SKM-1 treated with dmso at 0.1 percent for 144 hours (cell line): ENCODE measurements around the gene SARNP.
"Not testable (repeated sequence)": the region's sequence is repeated elsewhere in the genome, so short reads cannot be mapped to it uniquely, and the experiment has no call there.

Experiments
- DNase-seq: peaks from one replicate; lab custom pipeline; 2025; ENCODE audit not compliant: unreplicated experiment; lab: John Stamatoyannopoulos, UW

SARNP gene, protein sequence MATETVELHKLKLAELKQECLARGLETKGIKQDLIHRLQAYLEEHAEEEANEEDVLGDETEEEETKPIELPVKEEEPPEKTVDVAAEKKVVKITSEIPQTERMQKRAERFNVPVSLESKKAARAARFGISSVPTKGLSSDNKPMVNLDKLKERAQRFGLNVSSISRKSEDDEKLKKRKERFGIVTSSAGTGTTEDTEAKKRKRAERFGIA

DNA sequence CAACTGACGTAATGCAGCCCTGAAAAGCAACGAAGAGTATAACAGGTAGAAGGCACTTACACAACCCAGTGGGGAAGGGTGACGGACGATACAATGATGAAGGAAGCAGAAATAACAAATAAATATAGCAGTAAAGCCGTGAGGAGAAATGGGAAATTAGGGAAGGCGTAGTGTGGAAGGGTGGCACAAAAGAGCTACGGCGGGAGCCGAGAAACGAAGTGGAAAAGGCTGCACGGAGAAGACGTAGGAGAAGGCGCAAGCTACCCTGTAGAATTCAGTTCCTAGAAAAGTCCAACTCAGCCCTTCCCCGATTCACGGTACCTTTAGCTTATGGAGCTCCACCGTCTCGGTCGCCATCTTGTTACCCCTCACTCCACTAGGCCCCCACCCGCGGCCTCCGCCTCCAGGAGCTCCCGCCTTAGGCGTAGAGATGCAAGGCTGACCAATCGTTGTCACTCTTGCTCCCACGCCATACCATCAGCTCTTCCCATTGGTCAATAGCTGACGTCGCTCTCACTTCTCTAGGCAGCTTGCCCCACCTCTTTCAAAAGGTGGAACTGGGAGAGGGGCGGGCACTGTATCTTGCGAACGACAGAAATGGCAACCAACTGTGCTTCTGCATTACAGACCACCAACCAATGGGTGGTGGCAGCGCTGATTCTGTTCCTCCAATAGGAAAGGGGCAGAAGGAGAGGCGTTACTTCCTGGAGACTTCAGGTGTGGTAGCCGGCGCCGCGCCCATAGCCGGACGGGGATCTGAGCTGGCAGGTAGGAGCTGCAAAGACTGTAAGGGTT lies at the start of gene SARNP, which contains the start of gene ORMDL2:
SARNP (minus strand) TSS at position 380 of the 795 bp plus-strand sequence; CDS start at position 357, 23 bp downstream.
ORMDL2 (plus strand) TSS at position 697 of the 795 bp plus-strand sequence. CDS start 959 bp downstream, outside the sequence.
- peak; percentile 96 for DNase-seq

DNA sequence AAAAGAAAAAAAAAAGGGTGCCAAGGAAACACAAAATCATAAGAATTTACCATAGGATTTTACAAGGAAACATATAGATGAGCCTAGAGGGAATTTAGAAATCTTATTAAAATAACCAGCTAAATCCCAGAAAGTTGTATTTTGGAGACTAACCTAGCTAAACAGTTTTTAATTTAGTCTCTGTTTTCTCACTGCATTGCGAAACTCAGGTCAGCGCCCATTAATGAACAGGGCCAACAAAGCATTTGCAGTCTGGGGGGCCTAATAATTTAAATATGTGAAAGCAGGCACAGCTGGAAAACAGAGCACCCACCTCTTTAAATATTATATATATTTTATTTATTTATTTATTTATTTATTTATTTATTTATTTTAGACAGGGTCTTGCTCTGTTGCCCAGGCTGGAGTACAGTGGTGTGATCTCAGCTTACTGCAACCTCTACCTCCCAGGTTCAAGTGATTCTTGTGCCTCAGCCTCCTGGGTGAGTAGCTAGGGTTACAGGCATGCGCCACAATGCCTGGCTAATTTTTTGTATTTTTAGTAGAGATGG lies 49.0 kb upstream of the SARNP start:
- DNase-seq: not testable (repeated sequence)

DNA sequence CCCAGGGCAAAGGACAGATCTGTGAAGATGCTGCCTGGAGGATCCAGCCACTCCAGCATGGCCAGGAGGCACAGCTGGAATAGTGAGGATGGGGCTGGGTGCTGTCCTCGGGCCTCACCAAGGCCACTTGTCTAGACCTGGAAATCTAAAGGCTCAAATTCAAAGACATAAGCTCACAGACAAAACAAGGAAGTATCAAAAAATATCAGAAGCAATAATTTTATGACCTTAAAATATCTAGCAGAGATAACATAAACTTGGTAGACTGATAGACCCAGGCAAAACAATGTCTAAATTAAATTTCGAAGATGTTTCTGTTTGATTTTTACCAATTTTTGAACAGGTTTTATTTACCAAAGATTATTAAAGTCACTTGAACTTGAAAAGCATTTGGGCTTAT lies 47.8 kb upstream of the SARNP start:
- no peak for DNase-seq

DNA sequence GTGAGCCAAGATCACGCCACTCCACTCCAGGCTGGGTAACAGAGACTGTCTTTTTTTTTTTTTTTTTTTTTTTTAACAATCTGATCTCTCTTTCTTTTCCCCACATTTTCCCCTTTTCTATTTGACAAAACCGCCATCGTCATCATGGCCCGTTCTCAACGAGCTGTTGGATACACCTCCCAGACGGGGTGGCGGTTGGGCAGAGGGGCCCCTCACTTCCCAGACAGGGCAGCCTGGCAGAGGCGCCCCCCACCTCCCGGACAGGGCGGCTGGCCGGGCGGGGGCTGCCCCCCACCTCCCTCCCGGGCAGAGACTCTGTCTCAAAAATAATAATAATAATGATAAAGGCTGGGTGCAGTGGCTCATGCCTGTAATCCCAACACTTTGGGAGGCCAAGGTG lies 45.4 kb upstream of the SARNP start:
- not testable (repeated sequence) for DNase-seq

DNA sequence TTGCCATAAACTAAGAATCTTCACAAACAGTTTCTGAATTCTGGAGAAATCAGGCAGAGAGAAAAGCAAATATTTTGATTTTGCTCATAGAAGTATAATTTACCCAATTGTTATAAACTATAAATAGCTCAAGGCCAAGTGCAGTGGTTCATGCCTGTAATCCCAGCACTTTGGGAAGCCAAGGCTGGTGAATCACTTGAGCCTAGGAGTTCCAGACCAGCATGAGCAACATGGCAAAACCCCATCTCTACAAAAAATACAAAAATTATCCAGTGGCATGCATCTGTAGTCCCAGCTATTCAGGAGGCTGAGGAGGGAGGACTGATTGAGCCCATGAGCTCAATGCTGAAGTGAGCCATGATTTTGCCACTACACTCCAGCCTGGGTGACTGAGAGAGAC lies 44.8 kb upstream of the SARNP start:
- no peak for DNase-seq

DNA sequence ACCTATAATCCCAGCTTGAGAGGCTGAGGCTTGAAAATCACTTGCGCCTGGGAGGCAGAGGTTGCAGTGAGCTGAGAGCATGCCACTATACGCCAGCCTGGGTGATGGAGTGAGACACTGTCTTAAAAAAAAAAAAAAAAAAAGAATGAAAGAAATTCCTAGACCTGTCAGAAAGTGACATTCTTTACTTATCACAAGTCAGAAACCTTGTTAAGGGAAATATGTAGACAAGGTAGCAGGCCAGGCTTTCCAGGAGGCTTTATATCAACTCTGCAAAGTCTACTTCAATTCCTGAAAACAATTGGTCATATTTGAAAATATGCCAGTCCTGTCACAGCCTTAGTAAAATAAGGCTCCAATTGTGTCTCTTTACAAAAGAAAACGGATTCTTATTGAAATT lies 44.3 kb upstream of the SARNP start:
- no peak for DNase-seq

DNA sequence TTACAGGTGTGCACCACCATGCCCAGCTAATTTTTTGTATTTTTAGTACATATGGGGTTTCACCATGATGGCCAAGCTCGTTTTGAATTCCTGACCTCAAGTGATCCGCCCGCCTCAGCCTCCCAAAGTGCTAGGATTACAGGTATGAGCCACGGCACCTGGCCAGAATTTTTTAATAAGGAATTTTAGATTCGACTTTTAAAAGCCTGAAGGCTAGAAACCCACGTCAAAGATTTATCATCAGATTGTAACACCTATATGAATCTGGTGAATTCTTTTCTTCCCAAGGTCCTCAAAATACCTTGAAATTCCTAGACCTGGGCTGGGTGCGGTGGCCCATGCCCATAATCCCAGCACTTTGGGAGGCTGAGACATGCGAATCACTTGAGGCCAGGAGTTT lies 43.9 kb upstream of the SARNP start:
- no peak for DNase-seq

DNA sequence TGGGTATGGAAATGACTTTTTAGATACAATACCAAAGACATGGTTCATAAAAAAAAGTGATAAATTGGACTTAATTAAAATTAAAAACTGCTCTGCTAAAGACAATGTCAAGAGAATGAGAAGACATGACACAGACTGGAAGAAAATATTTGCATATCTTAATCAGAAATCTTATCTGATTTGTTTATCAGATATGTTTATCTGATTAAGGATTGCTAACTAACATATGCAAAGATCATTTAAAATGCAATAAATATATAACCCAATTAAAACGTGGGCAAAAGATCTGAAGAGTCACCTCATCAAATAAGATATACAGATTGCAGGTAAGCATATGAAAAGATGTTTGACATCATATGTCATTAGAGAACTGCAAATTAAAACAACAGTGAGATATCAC lies 35.2 kb upstream of the SARNP start:
- no peak for DNase-seq

DNA sequence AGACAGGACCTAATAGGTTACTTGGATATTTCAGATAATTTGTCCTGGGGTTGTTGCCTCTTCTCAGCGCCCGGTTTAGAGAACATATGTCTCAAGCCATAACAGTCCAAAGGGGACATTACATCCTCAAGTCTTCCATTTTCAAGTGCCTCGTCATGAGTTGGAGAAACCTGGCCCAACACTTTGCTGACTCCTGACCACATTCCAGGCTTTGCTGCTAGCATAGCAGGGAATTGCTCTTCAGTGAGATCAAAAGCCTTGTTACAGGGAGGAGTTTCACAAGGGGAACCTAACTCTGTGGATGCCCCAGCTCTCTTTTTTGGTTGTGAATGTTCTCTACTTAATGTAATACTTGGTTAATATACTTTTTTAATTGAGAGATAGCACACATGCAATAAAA lies 33.4 kb upstream of the SARNP start:
- no peak for DNase-seq

DNA sequence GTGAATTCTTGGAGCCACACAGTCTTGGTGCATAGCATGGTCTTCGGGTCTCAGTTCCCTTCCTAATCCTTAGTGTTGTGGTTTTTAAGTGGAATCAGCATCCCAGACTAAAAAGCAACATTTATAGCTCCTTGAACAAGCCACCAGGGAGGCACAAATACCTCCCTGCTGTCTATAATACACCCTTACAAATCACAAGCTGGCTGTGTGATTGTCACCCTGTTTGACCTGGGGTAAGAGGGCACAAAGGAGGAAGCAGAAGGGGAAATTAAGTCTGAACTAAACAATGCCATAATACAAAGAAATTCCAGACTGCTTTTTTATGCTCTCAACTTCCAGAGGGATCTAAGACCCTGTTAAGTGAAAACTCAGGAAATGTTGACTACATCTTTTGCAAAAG lies 32.9 kb upstream of the SARNP start:
- no peak for DNase-seq

DNA sequence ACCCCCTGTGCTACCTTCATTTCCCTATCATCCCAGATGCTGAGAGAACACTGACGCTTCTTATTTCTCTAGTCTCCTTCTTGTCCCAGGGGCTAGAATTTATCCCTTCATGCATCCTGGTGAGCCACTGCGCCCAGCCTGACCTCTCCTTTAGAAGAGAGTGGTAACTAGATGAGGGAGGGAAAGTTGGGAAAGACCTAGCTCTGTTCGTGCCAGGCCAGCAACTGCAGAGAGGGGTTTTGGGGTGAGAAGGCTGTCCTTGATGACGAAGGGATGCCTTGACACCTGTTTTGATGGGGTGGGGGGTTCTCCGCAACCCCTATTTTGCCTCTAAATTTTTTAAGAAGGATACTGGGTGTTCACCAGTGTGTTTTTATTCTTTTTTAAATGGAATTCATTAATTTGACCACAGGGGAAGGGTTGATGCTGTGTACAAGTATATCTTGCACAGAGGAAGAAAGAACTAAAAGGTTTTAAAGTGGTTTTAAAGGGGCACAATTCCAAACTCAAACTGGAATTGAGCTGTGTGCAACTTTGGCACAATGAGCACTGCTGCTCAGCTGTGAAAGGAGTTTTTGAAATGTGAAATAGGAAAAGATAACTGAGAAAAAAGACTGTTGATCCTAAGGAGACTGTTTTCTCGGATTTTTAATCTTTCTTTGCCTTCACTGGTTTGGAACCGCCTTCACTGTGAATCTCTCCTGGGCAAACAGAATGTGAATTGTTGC lies 32.3 kb upstream of the SARNP start:
- DNase-seq: no peak

DNA sequence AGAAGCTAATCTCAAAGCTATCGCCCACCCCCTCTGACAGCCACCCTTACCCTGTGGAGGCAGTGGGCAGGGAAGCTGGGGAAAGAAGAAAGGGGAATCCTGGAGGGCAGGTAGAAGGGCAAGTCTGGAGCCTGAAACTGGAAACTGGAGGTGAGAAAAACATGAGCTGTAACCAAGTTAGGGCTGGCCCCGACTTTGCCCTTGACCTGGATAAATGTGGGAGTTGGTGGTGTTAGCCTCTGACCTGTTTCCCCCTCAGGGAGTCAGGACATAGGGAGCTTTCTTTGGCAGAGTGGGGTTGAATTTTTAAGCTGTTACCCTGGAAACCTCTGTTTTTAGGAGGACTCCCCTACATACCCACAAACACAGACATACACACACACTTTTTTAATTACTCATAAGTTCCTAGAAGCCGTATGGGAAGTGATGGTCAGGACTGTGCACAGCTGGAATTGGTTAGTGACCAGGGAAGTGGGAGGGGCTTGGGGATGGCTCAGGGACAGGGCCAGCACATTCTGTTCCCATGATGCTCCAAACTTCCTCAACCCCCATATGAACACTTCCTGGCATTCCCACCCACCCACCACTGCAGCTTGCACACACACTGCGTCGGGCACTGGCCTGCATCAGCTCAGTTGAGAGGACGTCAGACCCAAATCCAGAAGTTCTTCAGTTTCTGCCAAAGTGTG lies 30.2 kb upstream of the SARNP start:
- no peak for DNase-seq

DNA sequence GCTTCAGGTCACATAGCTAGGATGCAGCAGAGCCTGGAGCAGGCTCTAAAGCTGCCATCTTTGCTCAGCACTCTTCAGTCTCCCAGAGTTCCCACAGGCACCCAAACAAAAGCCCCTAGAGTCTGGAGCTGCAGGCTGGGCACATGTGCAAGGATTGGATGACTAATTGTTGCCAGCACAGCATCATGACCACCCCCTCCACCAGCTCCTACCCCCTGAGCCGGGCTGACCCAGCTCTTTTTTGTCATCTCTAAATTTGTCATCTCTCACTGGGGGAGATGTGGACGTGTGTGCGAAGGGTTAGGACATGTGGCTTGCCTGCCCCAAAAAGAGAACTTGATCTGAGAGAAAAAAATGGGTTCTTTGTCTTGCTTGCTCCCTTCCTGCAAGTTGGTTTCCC lies 29.5 kb upstream of the SARNP start:
- DNase-seq: peak; percentile 2

DNA sequence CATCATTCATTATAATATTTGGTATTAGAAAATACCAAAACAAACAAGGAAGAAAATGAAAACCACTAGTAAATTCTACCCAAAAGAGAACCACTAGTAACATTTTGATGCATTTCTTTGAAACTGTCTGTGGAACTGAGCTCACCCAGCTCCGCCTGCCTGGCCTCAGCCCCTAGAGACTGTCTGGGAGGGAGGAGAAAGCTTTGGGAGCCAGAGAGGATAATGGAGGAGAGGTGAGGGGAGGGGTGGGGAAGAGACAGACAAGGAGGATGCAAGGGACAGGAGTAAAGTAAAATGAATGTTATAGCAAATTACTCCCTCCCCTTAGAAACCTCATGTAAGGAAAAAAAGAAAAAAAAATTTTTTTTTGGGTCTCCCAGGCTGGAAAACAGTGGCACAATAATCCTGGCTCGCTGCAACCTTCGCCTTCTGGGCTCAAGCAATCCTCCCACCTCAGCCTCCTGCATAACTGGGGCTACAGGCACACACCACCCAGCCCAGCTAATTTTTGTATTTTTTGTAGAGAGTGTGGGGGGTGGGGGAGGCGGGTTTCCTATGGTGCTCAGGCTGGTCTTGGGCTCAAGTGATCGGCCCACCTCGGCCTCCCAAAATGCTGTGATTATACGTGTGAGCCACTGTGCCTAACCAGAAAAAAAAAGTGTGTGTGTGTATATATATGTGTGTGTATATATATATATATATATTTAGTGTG lies 28.4 kb upstream of the SARNP start:
- no peak for DNase-seq

DNA sequence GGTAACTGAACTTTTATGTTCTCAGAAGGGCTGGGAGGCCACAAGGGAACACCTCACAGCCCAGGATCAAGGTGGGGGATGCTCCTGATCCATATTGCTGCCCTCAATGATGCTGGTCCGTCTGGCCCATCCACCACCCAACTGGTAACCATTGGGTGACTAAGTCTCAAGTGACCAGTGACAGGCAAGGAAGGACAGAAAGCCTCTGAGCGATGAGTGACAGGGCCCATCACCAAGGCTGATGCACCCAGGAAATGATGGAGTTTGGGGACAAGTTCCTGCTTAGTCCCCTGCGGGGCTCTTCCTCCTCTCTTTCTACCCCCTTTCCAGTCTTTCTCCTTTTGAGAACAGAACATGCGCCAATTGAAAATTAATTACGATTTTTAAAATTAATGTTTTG lies 27.8 kb upstream of the SARNP start:
- DNase-seq: no peak

DNA sequence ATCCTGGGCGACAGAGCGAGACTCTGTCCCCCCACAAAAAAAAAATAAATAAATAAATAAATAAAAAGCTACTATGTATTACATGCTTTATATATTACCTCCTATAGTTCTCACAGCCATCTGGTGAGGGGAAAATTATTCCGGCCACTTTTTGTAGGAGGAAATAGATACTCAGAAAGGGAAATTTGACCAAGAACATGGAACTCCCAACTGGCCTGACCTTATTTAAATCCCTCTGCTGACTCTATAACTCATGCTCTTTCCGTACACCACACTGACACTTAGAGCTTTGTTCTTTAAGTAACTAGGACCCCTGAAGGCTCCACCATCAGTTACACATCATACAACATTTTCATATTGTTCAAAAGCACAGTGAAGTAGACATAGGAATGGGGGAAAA lies 27.4 kb upstream of the SARNP start:
- DNase-seq: no peak

DNA sequence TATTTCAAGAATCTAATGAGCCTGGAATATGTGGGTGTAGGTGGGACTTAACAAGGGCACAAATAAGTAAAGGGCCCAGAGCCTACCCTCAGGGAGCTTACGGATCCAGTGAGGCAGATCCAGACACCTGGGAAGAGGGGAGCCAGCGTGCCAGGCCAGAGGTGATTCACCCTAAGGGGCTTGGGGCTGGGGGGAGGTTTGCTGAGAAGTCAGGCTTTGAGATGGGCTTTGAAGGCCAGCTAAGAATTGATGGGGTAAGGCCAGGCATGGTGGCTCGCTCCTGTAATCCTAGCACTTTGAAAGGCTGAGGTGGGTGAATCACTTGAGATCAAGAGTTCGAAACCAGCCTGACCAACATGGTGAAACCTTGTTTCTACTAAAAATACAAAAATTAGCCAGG lies 25.9 kb upstream of the SARNP start:
- no peak for DNase-seq

DNA sequence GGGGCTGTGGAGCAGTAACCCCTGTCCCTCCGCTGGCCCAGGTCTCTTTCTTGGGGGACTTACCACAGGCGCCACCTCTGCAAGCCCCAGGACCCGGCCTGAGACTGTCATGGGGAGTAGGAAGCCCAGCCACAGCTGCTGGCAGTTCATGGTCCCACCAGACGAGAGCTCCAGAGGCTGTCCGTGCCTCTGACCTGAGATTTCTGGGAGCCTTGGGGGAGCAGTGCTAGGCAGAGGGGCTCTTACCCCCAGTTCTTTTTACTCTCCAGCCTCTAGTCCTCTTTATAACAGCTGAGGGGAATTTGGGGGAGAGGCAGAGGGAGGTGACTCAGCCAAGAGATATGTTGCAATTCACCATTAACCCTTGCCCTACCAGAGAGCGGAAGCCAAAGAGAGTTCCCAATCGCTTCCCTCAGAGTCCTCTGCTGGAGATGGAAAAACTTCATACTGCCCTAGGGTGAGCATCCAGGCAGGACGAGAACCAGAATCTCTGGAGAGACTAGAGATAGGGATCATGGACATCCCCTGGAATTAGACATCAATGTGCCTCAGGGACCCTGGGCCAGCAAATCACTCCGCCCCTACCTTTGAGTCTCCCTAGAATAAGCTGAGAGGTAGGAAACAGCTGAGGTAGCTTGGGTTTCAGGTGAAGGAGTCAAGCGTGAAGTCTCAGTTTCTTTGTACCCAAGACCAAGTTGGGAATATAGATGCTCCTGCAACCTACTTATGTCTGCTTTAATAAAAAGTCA lies 25.3 kb upstream of the SARNP start, which contains the start of gene MMP19:
MMP19 (minus strand) TSS at position 256 of the 749 bp plus-strand sequence; CDS start at position 150, 106 bp downstream.
- peak; percentile 29 for DNase-seq

DNA sequence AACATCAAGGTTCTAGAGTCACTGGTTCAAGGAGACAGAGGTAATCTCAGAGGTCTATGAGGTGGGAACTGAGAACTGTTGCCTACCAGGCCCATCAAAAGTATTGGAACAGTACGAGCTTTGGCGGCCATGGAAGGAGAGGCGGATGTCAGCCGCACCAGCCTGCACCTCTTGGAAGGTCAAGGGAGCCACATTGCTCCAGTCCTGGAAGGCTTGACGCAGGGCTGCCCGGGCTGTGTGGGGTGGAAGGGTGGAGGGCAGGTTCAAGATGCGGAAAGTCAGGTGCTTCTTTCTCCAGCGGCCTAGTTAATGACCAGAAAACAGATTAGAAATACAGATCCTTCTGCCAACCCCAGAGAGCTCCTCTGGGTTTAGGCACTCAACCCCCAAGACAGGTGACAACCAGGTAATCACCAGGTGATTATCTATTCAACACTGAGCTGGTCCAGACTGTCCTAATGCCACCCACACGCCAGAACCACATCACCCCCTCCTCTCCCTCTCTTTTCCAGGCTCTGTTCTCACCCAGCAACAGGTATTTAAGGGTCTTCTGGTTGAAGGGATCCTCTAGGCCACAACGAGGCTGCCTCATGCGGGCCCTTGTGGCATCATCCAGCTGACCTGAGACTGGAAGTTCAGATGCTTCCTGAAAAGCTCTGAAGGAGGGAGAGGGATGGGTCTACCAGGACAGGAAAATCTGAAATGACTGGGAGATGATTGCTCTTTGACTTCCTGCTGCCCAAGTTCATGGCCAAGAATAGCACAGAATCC lies 23.2 kb upstream of the SARNP start:
- no peak for DNase-seq
